K562 (cell line): Measurements from ENCODE around the gene SDSL. TPM values are rescaled to one million over a fixed set of nuclear protein-coding genes. Genes with fewer than 3 reads are reported as not detected.

ENCODE experiments used
- ATAC-seq: fragments of 200-7000 bp; cut with Tn5 transposase; 3 replicates; pipeline ENCODE4 v1.9.1; 2020; ENCODE audit warnings: moderate library complexity
- BruUV-seq: library from RNA; stranded (reverse); fragments of 400-500 nt; replicated peaks from 2 replicates; lab custom pipeline; 2021; lab: Mats Ljungman, UMichigan
- CTCF ChIA-PET: fragments of 300-600 bp; formaldehyde crosslinking; extraction: SDS; loops from one replicate; lab custom pipeline; 2021; ENCODE audit warnings: low intra/inter-chr PET ratio; lab: Yijun Ruan, JAX
- POLR2A ChIA-PET: fragments of 300-600, 350-650 bp; sonication (Branson Sonifier 250); formaldehyde crosslinking; extraction: SDS; loops from one replicate; lab custom pipeline; 2021; ENCODE audit warnings: antibody characterized with exemption, inconsistent platforms; lab: Yijun Ruan, JAX
- DNase-seq, 4 experiments: peaks; one replicate each; pipeline versions ENCODE4 v3.0.0 to v3.0.0-alpha.2; 2011 to 2018; ENCODE audit warnings: low spot score in 3 of 4, mixed read lengths in 3 of 4; ENCODE audit errors: extremely low read depth in 1 of 4
- FAIRE-seq: peaks from 2 replicates; lab custom pipeline; 2011; peaks lifted over from hg19 to GRCh38; lab: Jason Lieb, UNC
- H2AFZ ChIP-seq: 2 replicates; pipeline ENCODE4 v1.6.0; 2011; ENCODE audit warnings: low read depth, low read length, control low read depth, inconsistent platforms
- H3K27ac ChIP-seq: fragments of 200-600 bp; 3 replicates; pipeline ENCODE4 v1.8.0; 2011; ENCODE audit warnings: low read depth, mild to moderate bottlenecking, control low read depth, inconsistent platforms, low read length, moderate library complexity, mixed read lengths; ENCODE audit errors: extremely low read depth
- H3K27me3 ChIP-seq, 2 experiments: fragments of 300-600 bp in 1 of 2; 2 replicates in 1 of 2; 3 replicates in 1 of 2; pipeline versions ENCODE4 v1.6.0 to v1.8.0; 2011; ENCODE audit warnings: inconsistent platforms in 2 of 2, low read length in 2 of 2, mild to moderate bottlenecking in 1 of 2, mixed read lengths in 1 of 2, moderate library complexity in 1 of 2; ENCODE audit not compliant: control insufficient read depth in 2 of 2, insufficient read depth in 2 of 2
- H3K36me3 ChIP-seq: fragments of 300-600 bp; 3 replicates; pipeline ENCODE4 v1.8.0; 2011; ENCODE audit warnings: mild to moderate bottlenecking, low read length, inconsistent platforms; ENCODE audit not compliant: control insufficient read depth, insufficient read depth
- H3K4me1 ChIP-seq, 2 experiments: fragments of 200-600 bp in 1 of 2; replicated peaks in 1 of 2; 2 replicates in 1 of 2; 3 replicates in 1 of 2; pipeline versions ENCODE4 v1.5.1 to v1.8.0; 2011; ENCODE audit warnings: inconsistent platforms in 2 of 2, low read length in 2 of 2, mild to moderate bottlenecking in 1 of 2, mixed read lengths in 1 of 2, moderate library complexity in 1 of 2; ENCODE audit not compliant: control insufficient read depth in 2 of 2, insufficient read depth in 2 of 2
- H3K4me2 ChIP-seq: 2 replicates; pipeline ENCODE4 v1.6.1; 2011; ENCODE audit warnings: low read length, control low read depth, inconsistent platforms, mixed read lengths; ENCODE audit not compliant: insufficient read depth
- H3K4me3 ChIP-seq: fragments of 200-600 bp; sonication (generic), shearing (Covaris generic); 2 replicates; pipeline ENCODE4 v1.5.1; 2016; ENCODE audit warnings: control low read depth, inconsistent platforms
- H3K79me2 ChIP-seq: fragments of 200-600 bp; 3 replicates; pipeline ENCODE4 v1.8.0; 2011; ENCODE audit warnings: low read length, inconsistent platforms; ENCODE audit not compliant: control insufficient read depth, insufficient read depth
- H3K9ac ChIP-seq, 2 experiments: 2 replicates each; pipeline versions ENCODE4 v1.6.0 to v1.6.1; 2011; ENCODE audit warnings: low read depth in 2 of 2, low read length in 2 of 2, control low read depth in 1 of 2, inconsistent platforms in 1 of 2, mild to moderate bottlenecking in 1 of 2, mixed read lengths in 1 of 2; ENCODE audit not compliant: insufficient read depth in 1 of 2
- H3K9me1 ChIP-seq: one replicate; pipeline ENCODE4 v1.6.0; 2011; ENCODE audit warnings: inconsistent platforms, mild to moderate bottlenecking, low read length, moderate library complexity; ENCODE audit not compliant: control insufficient read depth, insufficient read depth
- H3K9me3 ChIP-seq: replicated peaks from 2 replicates; pipeline ENCODE4 v1.5.1; 2011; ENCODE audit warnings: low read depth, low read length, inconsistent platforms; ENCODE audit not compliant: control insufficient read depth, insufficient read depth
- H4K20me1 ChIP-seq: replicated peaks from 2 replicates; pipeline ENCODE4 v1.6.1; 2011; ENCODE audit warnings: low read length, inconsistent platforms, mixed read lengths; ENCODE audit not compliant: control insufficient read depth, insufficient read depth
- CCAR2 ChIP-seq: fragments of 200-400 bp; formaldehyde crosslinking; IDR thresholded peaks from 2 replicates; pipeline ENCODE4 v1.6.1; 2017; ENCODE audit warnings: mild to moderate bottlenecking, low read depth, low read length
- DPF2 ChIP-seq: fragments of 450-650 bp; IDR thresholded peaks from 2 replicates; pipeline ENCODE4 v1.6.1; 2016
- HOXB6 ChIP-seq: fragments of 250-450 bp; sonication (Bioruptor Pico); IDR thresholded peaks from 2 replicates; pipeline ENCODE4 v1.5.1; 2022; ENCODE audit warnings: mild to moderate bottlenecking, borderline replicate concordance
- MAZ ChIP-seq, 2 experiments: fragments of 450-650 bp in 1 of 2; sonication (generic) in 1 of 2; formaldehyde crosslinking; IDR thresholded peaks in 1 of 2; conservative IDR thresholded peaks in 1 of 2; 2 replicates each; pipeline versions ENCODE4 v1.4.0 to v1.5.0; 2020; ENCODE audit warnings: mild to moderate bottlenecking in 1 of 2, missing genetic modification reagents in 1 of 2
- ZKSCAN3 ChIP-seq: fragments of 250-450 bp; sonication (Bioruptor Pico); IDR thresholded peaks from 2 replicates; pipeline ENCODE4 v1.4.0; 2020
- WGBS: fragments of 100-300 bp; shearing (Covaris generic); methylation state at CpG from one replicate; pipeline ENCODE4 v1.1.6; 2016; ENCODE audit warnings: low coverage, mixed read lengths; ENCODE audit not compliant: insufficient coverage; ENCODE audit errors: missing lambda C conversion rate; 5-methylcytosine and 5-hydroxymethylcytosine counted together
- in situ Hi-C: fragments of 300-500 bp; cut with MboI; formaldehyde crosslinking; loops from 4 replicates; pipeline ENCODE4 v1.15.0; 2018; ENCODE audit warnings: inconsistent platforms, mixed read lengths
- intact Hi-C: fragments of 100-400 bp; cut with micrococcal nuclease; formaldehyde crosslinking; loops from 2 replicates; pipeline ENCODE4 v1.14.2; 2022
- polyA plus RNA-seq, 8 experiments: library from polyadenylated mRNA; depleted of rRNA in 4 of 8; stranded (reverse) in 5 of 8; unstranded in 3 of 8; fragments of >200 nt; fragmentation: Nextera tagmentation in 2 of 8; fragmentation: Illumina TruSeq in 1 of 8; extraction: Ambion mirVana in 2 of 8; extraction: Trizol in 1 of 8; gene quantifications; 2 replicates each; pipeline versions ENCODE4 v1.2.1 to v1.2.3, GENCODE V29; 2011 to 2014; ENCODE audit warnings: inconsistent platforms in 1 of 8, missing spikeins in 1 of 8
- total RNA-seq, 7 experiments: library from RNA; depleted of rRNA in 6 of 7; stranded (reverse); fragments of >200 nt in 6 of 7; fragmentation: Illumina TruSeq in 2 of 7; extraction: Trizol in 2 of 7; gene quantifications; 2 replicates each; pipeline versions ENCODE4 v1.2.1 to v1.2.3, GENCODE V29; 2011 to 2021; ENCODE audit warnings: low replicate concordance in 1 of 7
- TF ChIP-seq, protein P1 (sequence below): fragments of 250-450 bp; sonication (Bioruptor Pico); IDR thresholded peaks from 2 replicates; pipeline ENCODE4 v1.5.0; 2021
- TF ChIP-seq, protein P2 (sequence below): sonication (generic); IDR thresholded peaks from 2 replicates; pipeline ENCODE4 v1.6.1; 2016

The SDSL gene
- total and polyA plus RNA-seq, 9 of the 15 experiments (the other 6 are each of a cell fraction or from before 2014, with no cell fraction given), result 0.31 to 11.0 (median 7.4) TPM

DNA sequence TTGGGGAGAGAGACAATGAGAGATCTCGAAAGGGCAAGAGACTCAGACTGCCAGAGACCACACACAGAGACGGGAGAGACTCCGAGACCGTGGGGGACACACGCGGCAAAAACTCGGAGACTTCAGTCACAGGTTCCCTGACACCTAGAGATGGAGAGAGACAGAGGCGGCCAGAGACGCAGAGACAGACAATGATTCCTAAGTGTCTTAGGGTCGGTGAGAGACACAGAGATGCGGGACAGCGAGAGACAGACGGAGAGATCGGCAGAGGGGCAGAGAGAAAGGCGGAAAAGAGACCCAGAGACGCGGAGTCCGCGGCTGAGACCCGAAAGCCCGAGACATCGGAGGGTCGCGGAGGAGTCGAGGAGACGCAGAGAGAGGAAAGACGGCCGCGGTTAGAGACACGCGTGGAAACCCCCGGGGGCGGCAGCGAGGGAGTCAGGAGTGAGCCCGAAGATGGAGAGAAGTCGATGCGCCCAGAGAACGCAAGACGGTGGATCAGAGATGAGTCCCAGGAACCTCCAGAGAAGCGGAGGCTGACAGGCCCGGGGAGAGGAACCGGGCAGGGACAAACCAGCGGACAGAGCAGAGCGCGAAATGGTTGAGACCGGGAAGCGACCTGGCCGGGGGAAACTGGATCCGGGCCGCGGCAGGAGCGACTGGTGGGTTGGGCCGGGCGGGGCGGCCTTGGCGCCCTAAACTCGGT lies 41.7 kb downstream of the SDSL start (continued):
- TF ChIP-seq DPF2 (no peak), ZKSCAN3 (CRISPR knock-in tag) (no peak), MAZ (CRISPR knock-in tag; conservative IDR thresholded peaks at IDR 0.05 in 1 of 2, IDR thresholded peaks at IDR 0.05 in 1 of 2) (no peak), HOXB6 (CRISPR knock-in tag) (no peak)
- TF ChIP-seq, protein P1, sequence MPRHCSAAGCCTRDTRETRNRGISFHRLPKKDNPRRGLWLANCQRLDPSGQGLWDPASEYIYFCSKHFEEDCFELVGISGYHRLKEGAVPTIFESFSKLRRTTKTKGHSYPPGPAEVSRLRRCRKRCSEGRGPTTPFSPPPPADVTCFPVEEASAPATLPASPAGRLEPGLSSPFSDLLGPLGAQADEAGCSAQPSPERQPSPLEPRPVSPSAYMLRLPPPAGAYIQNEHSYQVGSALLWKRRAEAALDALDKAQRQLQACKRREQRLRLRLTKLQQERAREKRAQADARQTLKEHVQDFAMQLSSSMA (CRISPR knock-in tag), result no peak

DNA sequence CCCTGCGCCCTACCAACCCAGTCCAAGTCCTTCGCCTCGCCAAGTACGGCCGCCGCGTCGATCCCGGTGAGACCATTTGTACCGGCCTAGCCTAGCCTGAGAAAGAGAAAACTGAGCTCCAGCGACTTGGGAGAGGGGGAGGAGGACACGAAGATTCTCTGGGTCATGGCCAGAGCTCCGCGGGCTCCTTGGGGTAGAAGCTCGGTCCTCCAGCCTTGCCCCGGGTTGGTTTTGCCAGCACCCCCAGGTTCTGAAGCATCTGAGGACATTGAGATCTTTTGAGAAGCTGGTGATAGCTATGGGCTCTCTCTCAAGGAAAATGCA lies 42.2 kb downstream of the SDSL start:
- peaks cover 0 to 56% of the 10 kb centered on the region in 2 experiments; a peak in 3 of 5 replicates for H3K4me1 ChIP-seq
- ATAC-seq, result no peak
- TF ChIP-seq CCAR2, result no peak
- TF ChIP-seq, protein P2, sequence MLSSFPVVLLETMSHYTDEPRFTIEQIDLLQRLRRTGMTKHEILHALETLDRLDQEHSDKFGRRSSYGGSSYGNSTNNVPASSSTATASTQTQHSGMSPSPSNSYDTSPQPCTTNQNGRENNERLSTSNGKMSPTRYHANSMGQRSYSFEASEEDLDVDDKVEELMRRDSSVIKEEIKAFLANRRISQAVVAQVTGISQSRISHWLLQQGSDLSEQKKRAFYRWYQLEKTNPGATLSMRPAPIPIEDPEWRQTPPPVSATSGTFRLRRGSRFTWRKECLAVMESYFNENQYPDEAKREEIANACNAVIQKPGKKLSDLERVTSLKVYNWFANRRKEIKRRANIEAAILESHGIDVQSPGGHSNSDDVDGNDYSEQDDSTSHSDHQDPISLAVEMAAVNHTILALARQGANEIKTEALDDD, result no peak
- H3K9me3 ChIP-seq, result no peaks in the 10 kb centered on the region
- no peak for FAIRE-seq
- no peak overlapping the region for H3K27ac ChIP-seq
- H2AFZ ChIP-seq, result no peak overlapping the region
- CTCF ChIA-PET, result no interaction called here
- no TSS peak for BruUV-seq
- H3K4me3 ChIP-seq, result no peak overlapping the region
- no peak overlapping the region for H3K4me2 ChIP-seq
- in situ Hi-C loops, result no loop called here
- no peaks in the 10 kb centered on the region for H3K36me3 ChIP-seq
- intact Hi-C loops, result loop anchor here (5.0 to 10.0 kb wide), 3 partner anchors 120 to 448 kb away; no protein-coding TSS in a partner anchor
- H3K9ac ChIP-seq, result no peak overlapping the region
- H3K27me3 ChIP-seq, result peaks cover 48 to 63% of the 10 kb centered on the region in 2 experiments
- H3K79me2 ChIP-seq, result no peaks in the 10 kb centered on the region
- no peak for DNase-seq
- no peaks in the 10 kb centered on the region for H3K9me1 ChIP-seq
- WGBS, result 29% methylated on average over 4 of the region's 16 CpGs
- POLR2A ChIA-PET, result no interaction called here
- H4K20me1 ChIP-seq, result peaks cover 18% of the 10 kb centered on the region
